HepG2 (cell line): ENCODE results near the gene UBQLN4. TPM values are rescaled to one million over a fixed set of nuclear protein-coding genes. Genes with fewer than 3 reads are reported as not detected.

ENCODE experiments used
- HDAC6 ChIP-seq: fragments of 200-600 bp; sonication (generic); IDR thresholded peaks from 2 replicates; pipeline ENCODE4 v1.7.0; 2017; ENCODE audit warnings: mild to moderate bottlenecking, antibody characterized with exemption, low read length, low read depth
- HNRNPUL1 ChIP-seq: fragments of 200-400 bp; formaldehyde crosslinking; IDR thresholded peaks from 2 replicates; pipeline ENCODE4 v1.6.1; 2017; ENCODE audit warnings: low read depth, mild to moderate bottlenecking, low read length, moderate library complexity
- RBM39 ChIP-seq: fragments of 200-400 bp; formaldehyde crosslinking; IDR thresholded peaks from one replicate; pipeline ENCODE4 v1.6.1; 2018; ENCODE audit warnings: antibody characterized with exemption, mild to moderate bottlenecking, low read depth, low read length; ENCODE audit not compliant: poor library complexity, severe bottlenecking
- ZBTB20 ChIP-seq: sonication (generic); formaldehyde crosslinking; IDR thresholded peaks from 2 replicates; pipeline ENCODE4 v1.8.1; 2023; ENCODE audit warnings: missing genetic modification reagents, low read depth, mild to moderate bottlenecking, borderline replicate concordance
- ZC3H13 ChIP-seq: sonication (generic); formaldehyde crosslinking; IDR thresholded peaks from 2 replicates; pipeline ENCODE4 v1.8.1; 2023; ENCODE audit warnings: mild to moderate bottlenecking, missing genetic modification reagents, moderate library complexity
- ZFAT ChIP-seq: sonication (generic); formaldehyde crosslinking; conservative IDR thresholded peaks from 2 replicates; pipeline ENCODE4 v1.8.1; 2023; ENCODE audit warnings: missing genetic modification reagents, inconsistent platforms
- ZNF230 ChIP-seq: sonication (generic); formaldehyde crosslinking; IDR thresholded peaks from 2 replicates; pipeline ENCODE4 v1.4.0; 2020; ENCODE audit warnings: mild to moderate bottlenecking, missing genetic modification reagents
- polyA plus RNA-seq, 8 experiments: library from polyadenylated mRNA; depleted of rRNA in 3 of 8; stranded (reverse) in 7 of 8; unstranded in 1 of 8; fragments of >200 nt; fragmentation: Illumina TruSeq in 4 of 8; extraction: Trizol in 4 of 8; gene quantifications; 2 replicates each; pipeline versions ENCODE4 v1.2.1 to v1.2.3, GENCODE V29; 2011 to 2016; ENCODE audit warnings: low read depth in 4 of 8, missing spikeins in 1 of 8, mixed read lengths in 1 of 8; ENCODE audit not compliant: insufficient read depth in 1 of 8
- total RNA-seq, 5 experiments: library from RNA; depleted of rRNA; stranded (reverse); fragments of >200 nt; fragmentation: Illumina TruSeq; extraction: Trizol; gene quantifications; 2 replicates each; pipeline ENCODE4 v1.2.3, GENCODE V29; 2016; ENCODE audit warnings: low read depth in 1 of 5
- TF ChIP-seq, protein P1 (sequence below): sonication (generic); formaldehyde crosslinking; IDR thresholded peaks from 2 replicates; pipeline ENCODE4 v1.4.0; 2020; ENCODE audit warnings: missing genetic modification reagents
- TF ChIP-seq, protein P2 (sequence below): sonication (generic); formaldehyde crosslinking; IDR thresholded peaks from 2 replicates; pipeline ENCODE4 v1.8.0; 2022; ENCODE audit warnings: missing genetic modification reagents, mild to moderate bottlenecking, borderline replicate concordance
- TF ChIP-seq, protein P3 (sequence below), 2 experiments: sonication (generic) in 1 of 2; formaldehyde crosslinking in 1 of 2; IDR thresholded peaks; 2 replicates each; pipeline versions ENCODE4 v1.4.0 to v1.6.1; 2018 to 2020; ENCODE audit warnings: missing genetic modification reagents in 2 of 2, borderline replicate concordance in 1 of 2, low read depth in 1 of 2, mild to moderate bottlenecking in 1 of 2, missing biosample characterization in 1 of 2
- TF ChIP-seq, protein P4 (sequence below): sonication (generic); formaldehyde crosslinking; IDR thresholded peaks from 2 replicates; pipeline ENCODE4 v1.5.0; 2020; ENCODE audit warnings: mild to moderate bottlenecking, missing genetic modification reagents, borderline replicate concordance

UBQLN4 gene
- total and polyA plus RNA-seq, 2 of the 13 experiments (the other 11 are each of a cell fraction or from before 2014, with no cell fraction given), result 31.5 to 39.8 TPM

DNA sequence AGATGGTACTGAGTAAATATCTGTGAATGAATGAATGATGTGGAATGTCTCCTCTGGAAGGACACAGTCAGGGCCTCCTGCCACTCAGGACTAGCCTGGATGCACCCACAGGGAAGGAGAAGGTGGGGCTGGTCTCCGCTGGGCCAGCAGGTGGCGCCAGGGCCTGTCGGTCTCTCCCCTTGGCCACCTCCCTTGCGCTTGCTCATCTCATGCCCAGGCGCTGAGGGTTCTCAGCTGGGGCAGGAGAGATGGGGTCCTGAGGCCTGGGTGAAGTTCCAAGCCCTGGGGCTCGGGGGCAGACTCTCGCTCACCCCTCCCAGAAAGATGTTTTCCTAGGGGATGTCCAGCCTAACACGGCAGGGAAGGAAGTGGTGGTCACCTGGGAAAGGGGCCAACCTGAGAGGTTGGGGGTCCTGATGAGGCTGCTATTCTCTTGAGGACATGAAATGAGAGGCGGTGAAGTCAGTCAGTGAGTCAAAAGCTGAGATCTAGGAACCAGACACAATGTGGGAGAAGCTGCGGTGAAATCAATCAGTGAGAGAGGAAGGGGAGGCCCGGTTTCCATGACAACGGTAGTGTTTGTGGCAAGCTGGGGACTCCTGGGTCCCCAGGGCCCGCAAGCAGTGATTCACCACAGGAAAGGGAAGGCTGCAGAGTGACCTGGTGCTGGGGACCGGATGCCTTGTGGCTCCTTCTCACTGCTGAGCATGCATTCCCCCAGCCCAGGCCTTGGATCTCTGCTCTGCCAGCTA, 43.2 kb upstream of the UBQLN4 start (continued):
- TF ChIP-seq HDAC6 (no peak), RBM39 (no peak), HNRNPUL1 (no peak), ZNF230 (no peak), ZC3H13 (CRISPR knock-in tag) (no peak), ZBTB20 (CRISPR knock-in tag) (0 out of 2 replicates have a peak, but pooled peaks have one; percentile 33), ZFAT (CRISPR knock-in tag) (no peak)
- TF ChIP-seq, protein P1, sequence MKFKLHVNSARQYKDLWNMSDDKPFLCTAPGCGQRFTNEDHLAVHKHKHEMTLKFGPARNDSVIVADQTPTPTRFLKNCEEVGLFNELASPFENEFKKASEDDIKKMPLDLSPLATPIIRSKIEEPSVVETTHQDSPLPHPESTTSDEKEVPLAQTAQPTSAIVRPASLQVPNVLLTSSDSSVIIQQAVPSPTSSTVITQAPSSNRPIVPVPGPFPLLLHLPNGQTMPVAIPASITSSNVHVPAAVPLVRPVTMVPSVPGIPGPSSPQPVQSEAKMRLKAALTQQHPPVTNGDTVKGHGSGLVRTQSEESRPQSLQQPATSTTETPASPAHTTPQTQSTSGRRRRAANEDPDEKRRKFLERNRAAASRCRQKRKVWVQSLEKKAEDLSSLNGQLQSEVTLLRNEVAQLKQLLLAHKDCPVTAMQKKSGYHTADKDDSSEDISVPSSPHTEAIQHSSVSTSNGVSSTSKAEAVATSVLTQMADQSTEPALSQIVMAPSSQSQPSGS (CRISPR knock-in tag), result no peak
- TF ChIP-seq, protein P2, sequence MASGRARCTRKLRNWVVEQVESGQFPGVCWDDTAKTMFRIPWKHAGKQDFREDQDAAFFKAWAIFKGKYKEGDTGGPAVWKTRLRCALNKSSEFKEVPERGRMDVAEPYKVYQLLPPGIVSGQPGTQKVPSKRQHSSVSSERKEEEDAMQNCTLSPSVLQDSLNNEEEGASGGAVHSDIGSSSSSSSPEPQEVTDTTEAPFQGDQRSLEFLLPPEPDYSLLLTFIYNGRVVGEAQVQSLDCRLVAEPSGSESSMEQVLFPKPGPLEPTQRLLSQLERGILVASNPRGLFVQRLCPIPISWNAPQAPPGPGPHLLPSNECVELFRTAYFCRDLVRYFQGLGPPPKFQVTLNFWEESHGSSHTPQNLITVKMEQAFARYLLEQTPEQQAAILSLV (CRISPR knock-in tag), result no peak
- TF ChIP-seq, protein P3, sequence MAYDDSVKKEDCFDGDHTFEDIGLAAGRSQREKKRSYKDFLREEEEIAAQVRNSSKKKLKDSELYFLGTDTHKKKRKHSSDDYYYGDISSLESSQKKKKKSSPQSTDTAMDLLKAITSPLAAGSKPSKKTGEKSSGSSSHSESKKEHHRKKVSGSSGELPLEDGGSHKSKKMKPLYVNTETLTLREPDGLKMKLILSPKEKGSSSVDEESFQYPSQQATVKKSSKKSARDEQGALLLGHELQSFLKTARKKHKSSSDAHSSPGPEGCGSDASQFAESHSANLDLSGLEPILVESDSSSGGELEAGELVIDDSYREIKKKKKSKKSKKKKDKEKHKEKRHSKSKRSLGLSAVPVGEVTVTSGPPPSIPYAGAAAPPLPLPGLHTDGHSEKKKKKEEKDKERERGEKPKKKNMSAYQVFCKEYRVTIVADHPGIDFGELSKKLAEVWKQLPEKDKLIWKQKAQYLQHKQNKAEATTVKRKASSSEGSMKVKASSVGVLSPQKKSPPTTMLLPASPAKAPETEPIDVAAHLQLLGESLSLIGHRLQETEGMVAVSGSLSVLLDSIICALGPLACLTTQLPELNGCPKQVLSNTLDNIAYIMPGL (CRISPR knock-in tag; IDR thresholded peaks at IDR 0.05; ENCODE audit: borderline replicate concordance in 1 of 2, low read depth in 1 of 2), result peak; percentile 66 to 77; a peak in 3 of 4 replicates
- TF ChIP-seq, protein P4, sequence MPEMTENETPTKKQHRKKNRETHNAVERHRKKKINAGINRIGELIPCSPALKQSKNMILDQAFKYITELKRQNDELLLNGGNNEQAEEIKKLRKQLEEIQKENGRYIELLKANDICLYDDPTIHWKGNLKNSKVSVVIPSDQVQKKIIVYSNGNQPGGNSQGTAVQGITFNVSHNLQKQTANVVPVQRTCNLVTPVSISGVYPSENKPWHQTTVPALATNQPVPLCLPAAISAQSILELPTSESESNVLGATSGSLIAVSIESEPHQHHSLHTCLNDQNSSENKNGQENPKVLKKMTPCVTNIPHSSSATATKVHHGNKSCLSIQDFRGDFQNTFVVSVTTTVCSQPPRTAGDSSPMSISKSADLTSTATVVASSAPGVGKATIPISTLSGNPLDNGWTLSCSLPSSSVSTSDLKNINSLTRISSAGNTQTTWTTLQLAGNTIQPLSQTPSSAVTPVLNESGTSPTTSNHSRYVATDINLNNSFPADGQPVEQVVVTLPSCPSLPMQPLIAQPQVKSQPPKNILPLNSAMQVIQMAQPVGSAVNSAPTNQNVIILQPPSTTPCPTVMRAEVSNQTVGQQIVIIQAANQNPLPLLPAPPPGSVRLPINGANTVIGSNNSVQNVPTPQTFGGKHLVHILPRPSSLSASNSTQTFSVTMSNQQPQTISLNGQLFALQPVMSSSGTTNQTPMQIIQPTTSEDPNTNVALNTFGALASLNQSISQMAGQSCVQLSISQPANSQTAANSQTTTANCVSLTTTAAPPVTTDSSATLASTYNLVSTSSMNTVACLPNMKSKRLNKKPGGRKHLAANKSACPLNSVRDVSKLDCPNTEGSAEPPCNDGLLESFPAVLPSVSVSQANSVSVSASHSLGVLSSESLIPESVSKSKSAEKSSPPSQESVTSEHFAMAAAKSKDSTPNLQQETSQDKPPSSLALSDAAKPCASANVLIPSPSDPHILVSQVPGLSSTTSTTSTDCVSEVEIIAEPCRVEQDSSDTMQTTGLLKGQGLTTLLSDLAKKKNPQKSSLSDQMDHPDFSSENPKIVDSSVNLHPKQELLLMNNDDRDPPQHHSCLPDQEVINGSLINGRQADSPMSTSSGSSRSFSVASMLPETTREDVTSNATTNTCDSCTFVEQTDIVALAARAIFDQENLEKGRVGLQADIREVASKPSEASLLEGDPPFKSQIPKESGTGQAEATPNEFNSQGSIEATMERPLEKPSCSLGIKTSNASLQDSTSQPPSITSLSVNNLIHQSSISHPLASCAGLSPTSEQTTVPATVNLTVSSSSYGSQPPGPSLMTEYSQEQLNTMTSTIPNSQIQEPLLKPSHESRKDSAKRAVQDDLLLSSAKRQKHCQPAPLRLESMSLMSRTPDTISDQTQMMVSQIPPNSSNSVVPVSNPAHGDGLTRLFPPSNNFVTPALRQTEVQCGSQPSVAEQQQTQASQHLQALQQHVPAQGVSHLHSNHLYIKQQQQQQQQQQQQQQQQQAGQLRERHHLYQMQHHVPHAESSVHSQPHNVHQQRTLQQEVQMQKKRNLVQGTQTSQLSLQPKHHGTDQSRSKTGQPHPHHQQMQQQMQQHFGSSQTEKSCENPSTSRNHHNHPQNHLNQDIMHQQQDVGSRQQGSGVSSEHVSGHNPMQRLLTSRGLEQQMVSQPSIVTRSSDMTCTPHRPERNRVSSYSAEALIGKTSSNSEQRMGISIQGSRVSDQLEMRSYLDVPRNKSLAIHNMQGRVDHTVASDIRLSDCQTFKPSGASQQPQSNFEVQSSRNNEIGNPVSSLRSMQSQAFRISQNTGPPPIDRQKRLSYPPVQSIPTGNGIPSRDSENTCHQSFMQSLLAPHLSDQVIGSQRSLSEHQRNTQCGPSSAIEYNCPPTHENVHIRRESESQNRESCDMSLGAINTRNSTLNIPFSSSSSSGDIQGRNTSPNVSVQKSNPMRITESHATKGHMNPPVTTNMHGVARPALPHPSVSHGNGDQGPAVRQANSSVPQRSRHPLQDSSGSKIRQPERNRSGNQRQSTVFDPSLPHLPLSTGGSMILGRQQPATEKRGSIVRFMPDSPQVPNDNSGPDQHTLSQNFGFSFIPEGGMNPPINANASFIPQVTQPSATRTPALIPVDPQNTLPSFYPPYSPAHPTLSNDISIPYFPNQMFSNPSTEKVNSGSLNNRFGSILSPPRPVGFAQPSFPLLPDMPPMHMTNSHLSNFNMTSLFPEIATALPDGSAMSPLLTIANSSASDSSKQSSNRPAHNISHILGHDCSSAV (CRISPR knock-in tag), result no peak
